Fibroblast of peridontal ligament (primary cell): ENCODE measurements around the gene P3H4.
"Not testable (repeated sequence)": the region's sequence is repeated elsewhere in the genome, so short reads cannot be mapped to it uniquely, and the experiment has no call there.

Experiments
- DNase-seq: peaks from one replicate; pipeline ENCODE4 v3.0.0-alpha.2; 2010; ENCODE audit errors: extremely low read depth

The P3H4 gene

GRCh38 chr17:41811549-41812380, at the start of gene P3H4:
Gene P3H4, minus strand, starts transcription at chr17:41811949. Its CDS starts 34 bp downstream, at chr17:41811915.
- peak; percentile 68 for DNase-seq

- no peak for DNase-seq
Measured at GRCh38 chr17:41860254-41860931, 48.6 kb upstream of the P3H4 start.

GRCh38 chr17:41851382-41851781, 39.6 kb upstream of the P3H4 start:
- DNase-seq = not testable (repeated sequence)

- no peak for DNase-seq
Measured at GRCh38 chr17:41849251-41849990, 37.7 kb upstream of the P3H4 start.

GRCh38 chr17:41848788-41849187, 37.0 kb upstream of the P3H4 start:
- peak; percentile 56 for DNase-seq

GRCh38 chr17:41844971-41845370, 33.2 kb upstream of the P3H4 start:
- no peak for DNase-seq

- not testable (repeated sequence) for DNase-seq
Measured at GRCh38 chr17:41840781-41841180, 29.0 kb upstream of the P3H4 start.

GRCh38 chr17:41839448-41839847, 27.7 kb upstream of the P3H4 start:
- DNase-seq = not testable (repeated sequence)

- no peak for DNase-seq
Measured at GRCh38 chr17:41837761-41838538, 26.2 kb upstream of the P3H4 start, which contains the start of gene KLHL10. Gene KLHL10, plus strand, starts transcription at chr17:41837825. Its CDS starts 108 bp downstream, at chr17:41837933.

GRCh38 chr17:41836550-41837196, 24.9 kb upstream of the P3H4 start:
- DNase-seq = no peak

- no peak for DNase-seq
Measured at GRCh38 chr17:41835800-41836549, 24.2 kb upstream of the P3H4 start, which contains the start of gene NT5C3B. Gene NT5C3B, minus strand, starts transcription at chr17:41836232. Its CDS starts 39 bp downstream, at chr17:41836193.

- no peak for DNase-seq
Measured at GRCh38 chr17:41835214-41835799, 23.6 kb upstream of the P3H4 start.

GRCh38 chr17:41829961-41830360, 18.2 kb upstream of the P3H4 start:
- not testable (repeated sequence) for DNase-seq

GRCh38 chr17:41825175-41825845, 13.6 kb upstream of the P3H4 start:
- no peak for DNase-seq

- peak; percentile 79 for DNase-seq
Measured at GRCh38 chr17:41824086-41824485, 12.3 kb upstream of the P3H4 start.

- DNase-seq = no peak
Measured at GRCh38 chr17:41823580-41823979, 11.8 kb upstream of the P3H4 start.

GRCh38 chr17:41823141-41823524, 11.4 kb upstream of the P3H4 start:
- no peak for DNase-seq

GRCh38 chr17:41822216-41823140, 10.7 kb upstream of the P3H4 start:
- DNase-seq = no peak
